Bronchial epithelial cell (primary cell): ENCODE data around the gene HTRA3. TPM values are rescaled to one million over a fixed set of nuclear protein-coding genes. Genes with fewer than 3 reads are reported as not detected.

ENCODE experiments used
- DNase-seq: peaks from one replicate; pipeline ENCODE4 v3.0.0-alpha.2; 2010; ENCODE audit warnings: low read depth
- FAIRE-seq: peaks from 2 replicates; lab custom pipeline; 2011; peaks lifted over from hg19 to GRCh38; lab: Jason Lieb, UNC
- H3K27me3 ChIP-seq: 2 replicates; pipeline ENCODE4 v1.5.1; 2011; ENCODE audit warnings: low read length; ENCODE audit not compliant: control insufficient read depth, insufficient read depth
- H3K36me3 ChIP-seq: 2 replicates; pipeline ENCODE4 v1.5.1; 2011; ENCODE audit warnings: low read length; ENCODE audit not compliant: control insufficient read depth, insufficient read depth
- H3K4me3 ChIP-seq: 2 replicates; pipeline ENCODE4 v1.5.1; 2011; ENCODE audit warnings: mild to moderate bottlenecking, low read depth, low read length, control low read depth
- total RNA-seq: library from RNA; depleted of rRNA; stranded (reverse); fragments of >200 nt; gene quantifications from 2 replicates; pipeline ENCODE4 v1.2.1, GENCODE V29; 2014
- TF ChIP-seq, protein P1 (sequence below): IDR thresholded peaks from 2 replicates; pipeline ENCODE4 v1.5.1; 2011; ENCODE audit warnings: mild to moderate bottlenecking, moderate library complexity, low read length, control low read depth, inconsistent platforms; ENCODE audit not compliant: insufficient read depth, severe bottlenecking

HTRA3 gene
- total RNA-seq, 1 donor from 2014 or later, result 0.26 TPM

DNA sequence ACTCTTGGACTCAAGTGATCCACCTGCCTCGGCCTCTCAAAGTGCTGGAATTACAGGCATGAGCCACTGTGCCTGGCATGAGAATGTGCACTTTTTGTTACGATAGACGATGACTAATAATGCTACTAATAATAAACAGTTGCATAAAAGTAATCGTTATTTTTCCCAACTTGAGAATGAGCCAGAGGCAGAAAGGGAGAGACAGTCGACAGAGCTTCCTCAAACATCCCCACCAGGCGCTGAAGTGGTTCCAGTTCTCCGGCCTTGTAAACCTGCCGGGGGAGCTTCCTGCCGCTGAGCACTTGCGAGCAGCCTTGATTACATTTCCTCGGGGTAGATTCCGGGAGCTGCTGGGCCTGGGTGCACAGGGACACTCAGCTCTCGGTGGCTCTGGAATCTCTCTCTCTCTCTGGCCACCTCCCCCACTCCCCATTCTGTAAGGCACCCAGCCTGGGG lies 8.9 kb upstream of the HTRA3 start:
- H3K27me3 ChIP-seq, result no peaks in the 10 kb centered on the region
- DNase-seq, result peak; percentile 51
- H3K36me3 ChIP-seq, result no peaks in the 10 kb centered on the region
- FAIRE-seq, result no peak
- H3K4me3 ChIP-seq, result no peak overlapping the region
- TF ChIP-seq, protein P1, sequence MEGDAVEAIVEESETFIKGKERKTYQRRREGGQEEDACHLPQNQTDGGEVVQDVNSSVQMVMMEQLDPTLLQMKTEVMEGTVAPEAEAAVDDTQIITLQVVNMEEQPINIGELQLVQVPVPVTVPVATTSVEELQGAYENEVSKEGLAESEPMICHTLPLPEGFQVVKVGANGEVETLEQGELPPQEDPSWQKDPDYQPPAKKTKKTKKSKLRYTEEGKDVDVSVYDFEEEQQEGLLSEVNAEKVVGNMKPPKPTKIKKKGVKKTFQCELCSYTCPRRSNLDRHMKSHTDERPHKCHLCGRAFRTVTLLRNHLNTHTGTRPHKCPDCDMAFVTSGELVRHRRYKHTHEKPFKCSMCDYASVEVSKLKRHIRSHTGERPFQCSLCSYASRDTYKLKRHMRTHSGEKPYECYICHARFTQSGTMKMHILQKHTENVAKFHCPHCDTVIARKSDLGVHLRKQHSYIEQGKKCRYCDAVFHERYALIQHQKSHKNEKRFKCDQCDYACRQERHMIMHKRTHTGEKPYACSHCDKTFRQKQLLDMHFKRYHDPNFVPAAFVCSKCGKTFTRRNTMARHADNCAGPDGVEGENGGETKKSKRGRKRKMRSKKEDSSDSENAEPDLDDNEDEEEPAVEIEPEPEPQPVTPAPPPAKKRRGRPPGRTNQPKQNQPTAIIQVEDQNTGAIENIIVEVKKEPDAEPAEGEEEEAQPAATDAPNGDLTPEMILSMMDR, result no peak

- Histone ChIP-seq H3K27me3 (no peaks in the 10 kb centered on the region), H3K4me3 (no peak overlapping the region), H3K36me3 (no peaks in the 10 kb centered on the region)
- no peak for FAIRE-seq
- TF ChIP-seq, protein P1, result no peak
- DNase-seq, result no peak
Observed at GRCh38 chr4:8261851-8262535, 7.6 kb upstream of the HTRA3 start.

- TF ChIP-seq, protein P1, result no peak
- Histone ChIP-seq H3K4me3 (no peak overlapping the region), H3K27me3 (no peaks in the 10 kb centered on the region), H3K36me3 (no peaks in the 10 kb centered on the region)
- no peak for FAIRE-seq
- no peak for DNase-seq
Observed at GRCh38 chr4:8262637-8263322, 6.8 kb upstream of the HTRA3 start.

GRCh38 chr4:8263397-8263796 lies 6.2 kb upstream of the HTRA3 start:
- H3K27me3 ChIP-seq, result no peaks in the 10 kb centered on the region

GRCh38 chr4:8264106-8264505 lies 5.4 kb upstream of the HTRA3 start:
- FAIRE-seq (no peak), DNase-seq (no peak)
- Histone ChIP-seq H3K27me3 (no peaks in the 10 kb centered on the region), H3K36me3 (no peaks in the 10 kb centered on the region), H3K4me3 (no peak overlapping the region)
- TF ChIP-seq, protein P1, result no peak

More at GRCh38 chr4:8263397-8263796, 6.2 kb upstream of the HTRA3 start:
- H3K36me3 ChIP-seq, result no peaks in the 10 kb centered on the region
- H3K4me3 ChIP-seq, result no peak overlapping the region
- FAIRE-seq (peak; percentile 40), DNase-seq (no peak)
- TF ChIP-seq, protein P1, result no peak
